H1 (cell line): ENCODE measurements around the gene HMG20A.

Source experiments
- JUND ChIP-seq: IDR thresholded peaks from 2 replicates; pipeline ENCODE4 v1.6.1; 2011; ENCODE audit warnings: mild to moderate bottlenecking, improper control_type of control experiment, low read length
- POLR2A ChIP-seq, 2 experiments: IDR thresholded peaks; 1 replicate in 1 of 2; 2 replicates in 1 of 2; pipeline ENCODE4 v1.6.1; 2011; ENCODE audit warnings: low read depth in 2 of 2, low read length in 2 of 2, mild to moderate bottlenecking in 2 of 2; ENCODE audit errors: control extremely low read depth in 1 of 2
- RAD21 ChIP-seq, 2 experiments: IDR thresholded peaks in 1 of 2; conservative IDR thresholded peaks in 1 of 2; 2 replicates each; pipeline ENCODE4 v1.6.1; 2011; ENCODE audit warnings: low read depth in 2 of 2, low read length in 2 of 2, improper control_type of control experiment in 1 of 2, inconsistent platforms in 1 of 2, mild to moderate bottlenecking in 1 of 2, moderate library complexity in 1 of 2
- SP1 ChIP-seq: IDR thresholded peaks from 2 replicates; pipeline ENCODE4 v1.6.1; 2011; ENCODE audit warnings: low read depth, low read length

GRCh38 chr15:77527164-77527778, 106.6 kb downstream of the HMG20A start:
- TF ChIP-seq POLR2A (IDR thresholded peaks at IDR 0.05; ENCODE audit: control extremely low read depth in 1 of 2, low read depth in 2 of 2, low read length in 2 of 2) (no peak), SP1 (no peak), RAD21 (IDR thresholded peaks at IDR 0.05 in 1 of 2, conservative IDR thresholded peaks at IDR 0.05 in 1 of 2; ENCODE audit: low read depth in 2 of 2, low read length in 2 of 2) (no peak), JUND (no peak)
